Right forelimb (tissue), 1 donor: ENCODE data around the gene HEMGN.
A peak's percentile ranks its signal among the peaks of the same experiment; 100 is the strongest.

Source experiments
- DNase-seq: peaks from one replicate; pipeline ENCODE4 v3.0.0-alpha.2; 2018

Gene HEMGN

DNA sequence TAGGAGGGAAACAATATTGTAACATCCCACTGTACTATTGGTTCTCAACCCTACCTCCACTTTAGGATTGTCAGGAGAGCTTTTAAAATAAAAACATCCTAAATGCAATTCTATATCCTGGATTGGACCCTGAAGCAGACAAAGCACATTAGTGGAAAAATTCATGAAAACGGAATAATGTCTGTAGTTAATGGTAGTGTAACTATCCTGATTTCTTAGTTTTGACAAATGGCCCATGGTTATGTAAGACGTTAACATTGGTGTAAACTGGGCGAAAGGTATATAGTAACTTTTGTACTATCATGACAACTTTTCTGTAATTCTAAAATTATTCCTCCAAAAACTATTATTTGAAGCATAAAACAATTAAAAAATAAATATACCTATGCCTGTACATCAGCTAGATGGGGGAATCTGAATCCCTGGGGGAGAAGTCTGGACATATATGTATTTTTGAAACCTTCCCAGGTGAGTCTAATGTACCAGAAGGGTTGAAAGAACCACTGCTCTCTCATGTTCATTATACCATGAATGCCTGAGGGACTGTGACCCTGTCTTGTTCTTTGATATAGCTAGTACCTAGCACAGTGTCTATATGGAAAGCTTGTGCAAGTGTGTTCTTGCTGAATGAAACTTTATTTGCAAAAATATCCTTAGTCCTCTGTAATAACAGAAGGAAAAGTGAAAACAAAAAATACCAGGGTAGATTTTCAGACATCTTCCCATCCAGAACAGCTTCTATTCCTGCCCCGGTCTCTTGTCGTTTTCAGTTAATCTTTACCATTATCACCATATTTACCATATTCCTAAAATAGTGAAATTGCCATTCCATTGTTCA lies 12.3 kb downstream of the HEMGN start:
- DNase-seq = no peak

DNA sequence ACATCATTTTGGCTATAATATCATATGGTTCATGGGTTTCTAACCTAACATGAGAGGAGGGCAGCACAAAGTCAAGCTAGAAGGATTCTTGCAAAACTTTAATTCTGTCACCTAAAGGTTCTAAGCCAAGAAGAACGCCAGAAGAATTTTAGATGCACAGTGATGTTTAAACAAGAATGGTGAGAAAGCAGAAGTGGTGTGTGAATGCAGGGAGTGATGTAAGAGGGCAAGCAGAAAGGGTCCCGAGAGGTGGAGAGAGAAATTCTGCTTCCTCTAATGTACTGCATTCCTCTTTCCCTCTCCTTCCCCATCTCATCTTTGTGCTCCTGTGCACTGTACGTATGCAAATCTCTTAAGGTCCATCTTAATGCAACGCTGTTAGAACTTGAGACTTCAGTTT lies 13.6 kb downstream of the HEMGN start:
- no peak for DNase-seq

GRCh38 chr9:97923529-97924108 lies 14.4 kb downstream of the HEMGN start:
- peak; percentile 86 for DNase-seq

DNA sequence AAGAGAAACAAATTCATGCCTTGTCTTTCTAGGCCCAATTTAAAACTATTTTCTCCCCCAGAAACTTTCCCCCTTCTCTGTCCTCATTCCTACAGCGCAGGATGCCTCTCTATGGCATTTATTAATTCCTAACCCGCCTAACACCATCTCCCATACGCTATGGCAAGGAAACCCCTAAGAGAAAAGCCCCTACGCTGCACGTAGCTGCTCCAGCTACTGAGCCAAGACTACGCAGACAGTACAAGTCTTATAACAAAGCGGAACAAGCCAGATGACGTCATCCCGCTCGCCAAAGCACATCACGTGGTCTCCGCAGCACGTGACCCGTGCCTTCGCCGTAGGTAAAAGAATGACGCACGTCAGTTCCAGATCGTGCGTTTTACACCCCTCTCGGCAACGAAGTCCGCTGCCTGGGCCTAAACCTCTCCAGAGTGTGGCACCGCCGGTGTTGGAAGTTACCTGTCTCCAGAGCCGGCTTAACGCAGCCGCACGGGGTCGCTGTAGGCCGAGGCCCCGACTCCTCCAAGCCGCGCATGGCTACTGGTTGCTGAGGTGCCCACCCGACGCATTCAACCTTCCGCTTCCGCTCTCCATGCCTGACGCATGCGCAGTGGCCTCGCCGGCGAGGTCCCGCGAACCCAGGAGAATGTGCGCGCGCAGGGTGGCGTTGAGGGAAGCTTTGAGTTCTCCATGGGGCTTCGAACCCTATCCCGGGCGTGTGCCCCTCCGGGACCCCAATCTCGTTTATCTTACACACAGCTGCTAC lies 15.8 kb downstream of the HEMGN start, which contains the start of gene TRMO:
TSS of gene TRMO (minus strand) at position 542 of the 766 bp plus-strand sequence. CDS start at position 535, 7 bp downstream.
- peak; percentile 99 for DNase-seq

GRCh38 chr9:97919217-97919813 lies 18.7 kb downstream of the HEMGN start:
- no peak for DNase-seq

GRCh38 chr9:97918611-97919010 lies 19.4 kb downstream of the HEMGN start:
- DNase-seq = no peak

GRCh38 chr9:97911970-97912369 lies 26.0 kb downstream of the HEMGN start:
- no peak for DNase-seq

GRCh38 chr9:97911528-97911927 lies 26.4 kb downstream of the HEMGN start:
- no peak for DNase-seq

DNA sequence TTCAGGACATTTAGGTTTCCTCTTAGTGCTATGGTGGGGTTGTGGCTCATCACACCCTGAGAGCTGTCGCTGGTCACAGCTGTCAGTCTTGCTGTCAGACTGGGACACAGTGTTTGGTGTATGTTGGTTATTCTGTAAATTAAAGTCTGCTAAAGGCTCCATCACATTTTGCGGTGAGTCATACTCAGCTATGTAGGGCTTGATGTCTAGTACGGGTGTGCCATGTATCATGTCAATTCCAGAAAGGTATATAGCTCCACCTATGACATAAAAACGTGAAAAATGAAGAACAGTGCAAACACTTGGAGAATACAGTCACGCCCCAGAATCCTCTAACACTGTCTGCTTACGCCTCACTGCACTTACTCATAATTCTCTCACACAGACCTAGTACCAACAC lies 27.6 kb downstream of the HEMGN start:
- DNase-seq = no peak

GRCh38 chr9:97908705-97909104 lies 29.3 kb downstream of the HEMGN start:
- DNase-seq = no peak

- DNase-seq = no peak
Observed at GRCh38 chr9:97907632-97908031, 30.3 kb downstream of the HEMGN start.

- DNase-seq = no peak
Observed at GRCh38 chr9:97907046-97907445, 30.9 kb downstream of the HEMGN start.

DNA sequence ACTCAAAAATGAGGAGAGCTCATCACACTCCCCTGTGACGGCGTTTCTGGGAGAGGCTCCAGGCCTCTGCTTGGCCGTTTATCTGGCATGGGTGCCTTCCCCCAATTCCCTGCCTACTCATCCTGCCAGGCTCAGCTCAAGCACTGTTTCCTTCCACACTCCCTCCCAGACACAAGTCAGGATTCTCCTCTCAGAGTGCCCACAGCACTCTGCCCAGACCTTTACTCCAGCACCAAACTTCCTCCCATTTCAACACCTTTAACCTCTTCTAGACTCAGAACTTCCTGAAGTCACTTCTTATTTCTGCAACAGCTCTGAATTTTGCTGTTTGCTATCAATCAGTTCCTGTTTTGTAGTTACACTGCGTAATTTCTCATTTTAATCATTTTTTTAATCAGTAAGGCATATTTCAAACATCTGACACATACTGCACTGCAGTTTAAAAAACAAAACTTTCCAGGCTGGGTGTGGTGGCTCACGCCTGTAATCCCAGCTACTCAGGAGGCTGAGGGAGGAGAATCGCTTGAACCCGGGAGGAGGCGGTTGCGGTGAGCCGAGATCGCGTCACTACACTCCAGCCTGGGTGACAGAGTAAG lies 31.6 kb downstream of the HEMGN start:
- DNase-seq = no peak

DNA sequence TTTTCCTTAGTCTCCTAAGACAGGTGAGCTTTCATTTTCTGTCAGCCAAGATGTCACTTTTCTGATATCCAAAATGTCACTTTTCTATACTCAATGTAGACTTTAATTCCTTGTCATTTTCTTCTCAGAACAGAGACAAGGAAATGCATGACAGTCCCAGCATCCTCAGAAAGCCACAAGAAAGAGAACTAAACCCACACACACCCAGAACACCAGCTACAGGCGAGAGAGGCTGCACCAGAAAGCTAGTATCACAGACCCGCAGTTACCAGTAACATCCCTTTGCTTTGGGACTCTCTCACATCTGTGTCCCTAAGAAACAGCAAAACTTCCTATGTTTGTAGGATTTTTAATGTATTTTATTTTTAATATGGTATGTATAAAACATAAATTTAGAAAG lies 32.7 kb downstream of the HEMGN start:
- DNase-seq = no peak

- no peak for DNase-seq
Observed at GRCh38 chr9:97904725-97905124, 33.2 kb downstream of the HEMGN start.

DNA sequence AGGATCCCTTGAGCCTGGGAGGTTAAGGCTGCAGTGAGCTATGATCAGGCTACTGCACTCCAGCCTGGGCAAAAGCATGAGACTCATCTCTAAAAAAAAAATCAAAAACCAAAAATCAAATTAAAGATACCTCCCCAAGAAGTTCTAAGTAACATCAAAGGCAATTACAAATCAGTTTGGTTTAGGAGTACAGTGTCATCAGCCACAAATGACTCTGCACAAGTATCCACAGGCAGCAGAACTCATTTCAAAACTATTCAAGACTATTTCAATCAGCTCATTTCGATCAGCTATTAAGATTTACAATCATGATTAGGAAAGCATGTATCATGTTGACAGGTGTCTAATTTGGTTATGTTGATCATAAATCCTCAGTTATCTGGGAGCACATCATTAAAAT lies 34.8 kb downstream of the HEMGN start:
- DNase-seq = no peak

- DNase-seq = no peak
Observed at GRCh38 chr9:97900738-97901565, 37.0 kb downstream of the HEMGN start.

GRCh38 chr9:97900103-97900737 lies 37.8 kb downstream of the HEMGN start:
- no peak for DNase-seq

DNA sequence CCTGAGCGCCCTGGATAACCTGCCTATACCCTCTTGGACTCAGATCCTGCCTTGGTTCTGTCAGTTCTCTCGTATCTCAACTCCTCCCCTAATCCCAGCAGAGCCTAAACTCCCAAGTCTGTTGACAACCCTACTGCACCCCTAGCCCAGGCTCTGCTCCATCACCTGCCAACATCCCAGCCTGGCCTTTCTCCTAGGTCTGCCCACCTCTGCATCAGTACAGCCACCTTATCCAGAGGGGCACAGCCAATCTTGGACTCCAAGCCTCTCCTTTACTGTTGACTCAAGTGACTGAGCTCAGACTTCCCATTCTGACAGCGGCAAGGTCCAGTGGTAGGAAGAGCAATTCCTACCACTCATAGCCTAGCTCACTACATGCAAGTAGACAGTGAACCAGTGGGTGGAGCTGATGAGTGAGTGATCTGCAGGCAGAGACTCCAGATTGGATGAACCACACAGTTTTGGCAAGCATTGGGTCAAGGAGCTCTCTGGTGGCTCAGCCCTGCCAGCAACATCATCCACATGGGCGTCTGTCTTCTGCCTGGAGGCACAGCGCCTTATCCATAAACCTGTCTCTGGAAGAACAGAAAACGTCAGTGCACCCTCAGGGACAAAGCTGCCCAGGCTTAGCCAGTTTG lies 42.2 kb downstream of the HEMGN start:
- DNase-seq = no peak

DNA sequence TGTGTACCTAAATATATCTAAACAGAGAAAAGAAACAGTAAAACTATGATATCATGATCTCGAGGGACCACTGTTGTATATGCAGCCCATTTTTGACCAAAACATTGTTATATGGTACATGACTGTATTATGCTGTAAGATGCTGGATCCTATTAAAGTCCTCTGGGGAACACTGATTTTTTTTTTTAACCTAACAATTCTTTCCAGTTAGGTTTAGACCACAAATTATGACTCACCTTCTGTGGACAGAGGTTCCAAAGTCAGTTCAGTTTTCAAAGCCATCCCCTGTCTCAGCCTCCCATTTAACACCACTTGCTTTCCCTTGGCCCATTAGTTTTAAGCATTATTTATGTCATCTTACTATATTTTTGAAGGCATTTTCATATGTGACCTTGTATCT lies 42.8 kb downstream of the HEMGN start:
- no peak for DNase-seq

- DNase-seq = no peak
Observed at GRCh38 chr9:97892421-97892820, 45.6 kb downstream of the HEMGN start.
